A549 (cell line): Measurements from ENCODE around the gene UQCR11. TPM values are rescaled to one million over a fixed set of nuclear protein-coding genes. Genes with fewer than 3 reads are reported as not detected.

Source experiments
- ATAC-seq, 2 experiments: fragments of 200-7000 bp in 1 of 2; fragments of >200 bp in 1 of 2; cut with Nextera tagmentation in 1 of 2; cut with Tn5 transposase in 1 of 2; 3 replicates each; pipeline versions ENCODE4 v1.8.0 to v1.9.1; 2018 to 2020; ENCODE audit warnings: mild to moderate bottlenecking in 1 of 2, moderate library complexity in 1 of 2
- CTCF ChIA-PET: fragments of 300-600 bp; sonication (Branson Sonifier 250); formaldehyde crosslinking; extraction: SDS; loops from one replicate; lab custom pipeline; 2021; ENCODE audit warnings: antibody characterized with exemption, inconsistent platforms; lab: Yijun Ruan, JAX
- POLR2A ChIA-PET: fragments of 350-600 bp; formaldehyde crosslinking; extraction: SDS; loops from one replicate; lab custom pipeline; 2021; ENCODE audit warnings: antibody characterized with exemption, inconsistent platforms; lab: Yijun Ruan, JAX
- DNase-seq, 2 experiments: peaks; one replicate each; pipeline versions ENCODE4 v3.0.0 to v3.0.0-alpha.2; 2011 to 2016; ENCODE audit warnings: low read depth in 1 of 2, low spot score in 1 of 2
- FAIRE-seq: peaks from 2 replicates; lab custom pipeline; 2011; peaks lifted over from hg19 to GRCh38; lab: Jason Lieb, UNC
- H3K27ac ChIP-seq, 2 experiments: fragments of >200 bp; sonication (Bioruptor Twin); formaldehyde crosslinking; 3 replicates each; pipeline ENCODE4 v1.5.1; 2016 to 2017
- H3K4me1 ChIP-seq: fragments of >200 bp; sonication (Bioruptor Twin); formaldehyde crosslinking; 3 replicates; pipeline ENCODE4 v1.6.1; 2016
- H3K4me2 ChIP-seq: fragments of >200 bp; sonication (Bioruptor Twin); formaldehyde crosslinking; 3 replicates; pipeline ENCODE4 v1.6.1; 2016
- H3K4me3 ChIP-seq: fragments of >200 bp; sonication (Bioruptor Twin); formaldehyde crosslinking; 3 replicates; pipeline ENCODE4 v1.5.1; 2016
- H3K9me3 ChIP-seq: fragments of >200 bp; sonication (Bioruptor Twin); formaldehyde crosslinking; 3 replicates; pipeline ENCODE4 v1.6.1; 2016
- CBX2 ChIP-seq: fragments of 200-600 bp; sonication (generic); IDR thresholded peaks from 2 replicates; pipeline ENCODE4 v1.6.1; 2016; ENCODE audit warnings: low read depth, mild to moderate bottlenecking, borderline replicate concordance
- CBX8 ChIP-seq: fragments of 200-600 bp; sonication (generic); IDR thresholded peaks from 2 replicates; pipeline ENCODE4 v1.6.1; 2016
- ELK1 ChIP-seq: fragments of 150-350 bp; IDR thresholded peaks from 2 replicates; pipeline ENCODE4 v1.6.1; 2014; ENCODE audit warnings: low read depth, mild to moderate bottlenecking, low read length
- EP300 ChIP-seq, 2 experiments: fragments of >200 bp; sonication (Bioruptor Twin); formaldehyde crosslinking; IDR thresholded peaks; 2 replicates in 1 of 2; 3 replicates in 1 of 2; pipeline ENCODE4 v1.6.1; 2016 to 2017
- HDAC2 ChIP-seq: fragments of 200-600 bp; sonication (generic); IDR thresholded peaks from 2 replicates; pipeline ENCODE4 v1.6.1; 2016
- HES2 ChIP-seq: fragments of >200 bp; sonication (Bioruptor Twin); formaldehyde crosslinking; IDR thresholded peaks from 2 replicates; pipeline ENCODE4 v1.6.1; 2016
- HMGXB4 ChIP-seq: fragments of 250-450 bp; sonication (Bioruptor Pico); IDR thresholded peaks from 2 replicates; pipeline ENCODE4 v1.5.0; 2021; ENCODE audit warnings: mild to moderate bottlenecking, moderate library complexity, borderline replicate concordance
- JUNB ChIP-seq: fragments of >200 bp; sonication (Bioruptor Twin); formaldehyde crosslinking; IDR thresholded peaks from 2 replicates; pipeline ENCODE4 v1.6.1; 2016
- MAFK ChIP-seq: fragments of 450-650 bp; IDR thresholded peaks from 2 replicates; pipeline ENCODE4 v1.6.1; 2014; ENCODE audit not compliant: partially characterized antibody
- MAX ChIP-seq: IDR thresholded peaks from 2 replicates; pipeline ENCODE4 v1.6.1; 2012
- MYC ChIP-seq: IDR thresholded peaks from 2 replicates; pipeline ENCODE4 v1.6.1; 2012; ENCODE audit warnings: mild to moderate bottlenecking, inconsistent platforms, low read length, improper control_type of control experiment, borderline replicate concordance
- NPAS2 ChIP-seq: fragments of 250-450 bp; sonication (Bioruptor Pico); IDR thresholded peaks from 2 replicates; pipeline ENCODE4 v1.8.0; 2022; ENCODE audit warnings: mild to moderate bottlenecking, moderate library complexity, borderline replicate concordance
- NR3C1 ChIP-seq: fragments of >200 bp; sonication (Bioruptor Twin); formaldehyde crosslinking; IDR thresholded peaks from 3 replicates; pipeline ENCODE4 v1.6.1; 2017
- POLR2A ChIP-seq: IDR thresholded peaks from 2 replicates; pipeline ENCODE4 v1.6.1; 2012; ENCODE audit warnings: mild to moderate bottlenecking, low read length
- REST ChIP-seq: fragments of 200-600 bp; sonication (generic); IDR thresholded peaks from 2 replicates; pipeline ENCODE4 v1.6.1; 2016; ENCODE audit warnings: antibody characterized with exemption, mild to moderate bottlenecking, moderate library complexity
- RFX5 ChIP-seq: fragments of 450-650 bp; IDR thresholded peaks from 2 replicates; pipeline ENCODE4 v1.7.1; 2014; ENCODE audit warnings: antibody characterized with exemption, mild to moderate bottlenecking, moderate library complexity
- RNF2 ChIP-seq: fragments of 200-600 bp; sonication (generic); IDR thresholded peaks from 2 replicates; pipeline ENCODE4 v1.6.1; 2016; ENCODE audit warnings: low read depth, mild to moderate bottlenecking, antibody characterized with exemption, moderate library complexity, borderline replicate concordance
- SREBF2 ChIP-seq: fragments of 450-650 bp; IDR thresholded peaks from 2 replicates; pipeline ENCODE4 v1.6.1; 2014; ENCODE audit warnings: mild to moderate bottlenecking, moderate library complexity
- ZNF302 ChIP-seq: fragments of 250-450 bp; sonication (Bioruptor Pico); IDR thresholded peaks from 2 replicates; pipeline ENCODE4 v1.9.0; 2021; ENCODE audit warnings: inconsistent platforms, mild to moderate bottlenecking, moderate library complexity
- WGBS: methylation state at CpG from one replicate; pipeline ENCODE4 v1.1.6; 2017; ENCODE audit errors: missing lambda C conversion rate; 5-methylcytosine and 5-hydroxymethylcytosine counted together
- polyA plus RNA-seq, 4 experiments: library from polyadenylated mRNA; depleted of rRNA in 3 of 4; stranded (reverse); fragments of >200 nt; fragmentation: RNase III in 1 of 4; extraction: RNeasy Plus Mini Kit Qiagen cat#74134 plus additional on column Dnase treatment in 1 of 4; gene quantifications; 2 replicates in 3 of 4; 3 replicates in 1 of 4; pipeline ENCODE4 v1.2.3, GENCODE V29; 2011 to 2017

Gene UQCR11
- polyA plus RNA-seq, 2 of the 4 experiments (the other 2 are of a cell fraction) = 111 to 152 TPM

- no peak for TF ChIP-seq MAFK
- no peak for TF ChIP-seq ELK1
- TF ChIP-seq CBX8 = no peak
- TF ChIP-seq JUNB = no peak
- no peak for ATAC-seq
- POLR2A ChIA-PET = no interaction called here
- CTCF ChIA-PET = interaction anchor here (1.3 to 2.1 kb wide), 2 partner anchors 8 to 36 kb away, joined by 4 to 5 read pairs; no protein-coding TSS in a partner anchor
- Histone ChIP-seq H3K9me3 (no peaks in the 10 kb centered on the region), H3K27ac (no peak overlapping the region), H3K4me3 (no peak overlapping the region), H3K4me1 (no peaks in the 10 kb centered on the region), H3K4me2 (no peak overlapping the region)
- FAIRE-seq = no peak
- DNase-seq = no peak
- 84% methylated on average over 6 of the region's 9 CpGs for WGBS
Observed at GRCh38 chr19:1582201-1582600, 23.1 kb downstream of the UQCR11 start.

- no peak for FAIRE-seq
- POLR2A ChIA-PET = no interaction called here
- no peak overlapping the region for H3K4me2 ChIP-seq
- no peak overlapping the region for H3K4me3 ChIP-seq
- CTCF ChIA-PET = interaction anchor here (2.1 kb wide), 1 partner anchor 35 kb away, joined by 5 read pairs; no protein-coding TSS in a partner anchor
- DNase-seq = no peak
- ATAC-seq = no peak
- no peak overlapping the region for H3K27ac ChIP-seq
- no peaks in the 10 kb centered on the region for H3K9me3 ChIP-seq
- TF ChIP-seq CBX2 = no peak
- TF ChIP-seq HES2 = no peak
- TF ChIP-seq POLR2A = no peak
- TF ChIP-seq MAX = no peak
- TF ChIP-seq MAFK = no peak
- no peak for TF ChIP-seq EP300 (IDR thresholded peaks at IDR 0.05)
- TF ChIP-seq MYC = no peak
- TF ChIP-seq JUNB = no peak
- no peak for TF ChIP-seq NPAS2
- TF ChIP-seq RNF2 = no peak
- no peak for TF ChIP-seq RFX5
- TF ChIP-seq REST = no peak
- TF ChIP-seq HMGXB4 = no peak
- TF ChIP-seq ZNF302 (CRISPR knock-in tag) = no peak
- no peak for TF ChIP-seq NR3C1
- TF ChIP-seq HDAC2 = no peak
- no peak for TF ChIP-seq SREBF2
- H3K4me1 ChIP-seq = no peaks in the 10 kb centered on the region
- WGBS = 92% methylated on average over 22 of the region's 22 CpGs
Observed at GRCh38 chr19:1580957-1581356, 24.3 kb downstream of the UQCR11 start.
